ENCODE data around the gene ANKLE1.

- TF ChIP-seq CTCF (conservative IDR thresholded peaks at IDR 0.05; ENCODE audit: low read depth in 2 of 2): peak; percentile 10 to 34; a peak in 3 of 4 replicates
- TF ChIP-seq POLR2AphosphoS5 (IDR thresholded peaks at IDR 0.05; ENCODE audit: low read depth): no peak
- TF ChIP-seq ZNF331 (CRISPR knock-in tag; IDR thresholded peaks at IDR 0.05; ENCODE audit: low read depth): no peak
- TF ChIP-seq ETS1 (IDR thresholded peaks at IDR 0.05): no peak
- TF ChIP-seq CREB1 (CRISPR knock-in tag; IDR thresholded peaks at IDR 0.05; ENCODE audit: low read depth): no peak
- TF ChIP-seq EZH2 (IDR thresholded peaks at IDR 0.05; ENCODE audit: low read depth, unreplicated experiment): no peak
These were observed 52.1 kb downstream of the ANKLE1 start for GRCh38 chr19:17333611-17334413.

All from GM23338 (cell line).